Measurements from ENCODE around the gene SRGAP1.
A peak's percentile ranks its signal among the peaks of the same experiment; 100 is the strongest.

Gene SRGAP1

DNA sequence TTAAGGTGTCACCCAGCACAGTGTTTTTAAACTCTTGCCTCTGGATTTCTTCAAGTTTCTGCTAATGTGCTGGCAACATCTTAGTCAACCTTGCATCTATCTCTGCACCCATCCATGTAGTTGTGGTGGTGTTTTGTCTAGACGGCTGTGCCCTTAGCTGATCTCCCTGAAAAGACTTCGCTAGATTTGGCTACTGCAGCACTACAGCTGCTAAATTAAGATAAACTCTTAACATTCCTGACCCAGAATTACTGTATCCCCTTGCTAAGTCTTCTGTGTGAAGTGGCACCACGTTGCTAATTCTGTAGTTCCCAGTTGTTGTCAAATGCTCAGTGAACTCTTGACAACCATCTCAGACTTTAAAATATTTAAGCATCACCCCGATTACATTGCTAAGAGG lies 66.8 kb downstream of the SRGAP1 start:
- DNase-seq = no peak

DNA sequence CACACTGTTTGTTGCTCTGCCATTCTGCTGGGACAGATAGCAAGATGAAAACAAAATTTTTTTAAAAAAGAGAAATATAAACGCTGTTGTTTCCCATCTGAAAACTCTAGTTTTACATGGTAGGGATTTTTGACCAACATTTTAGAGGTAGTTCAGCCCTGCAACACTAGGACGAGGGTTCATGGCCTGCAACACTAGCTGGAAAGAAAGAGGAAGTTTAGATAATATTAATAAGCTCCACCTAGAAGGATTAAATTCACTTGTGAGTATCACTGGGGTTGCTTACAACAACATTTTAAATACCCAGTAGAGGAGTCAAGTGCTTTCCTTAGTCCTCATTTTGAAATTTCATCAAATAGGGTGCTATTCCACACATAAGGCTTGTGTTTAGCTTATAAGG lies 68.2 kb downstream of the SRGAP1 start:
- DNase-seq = peak; percentile 29

DNA sequence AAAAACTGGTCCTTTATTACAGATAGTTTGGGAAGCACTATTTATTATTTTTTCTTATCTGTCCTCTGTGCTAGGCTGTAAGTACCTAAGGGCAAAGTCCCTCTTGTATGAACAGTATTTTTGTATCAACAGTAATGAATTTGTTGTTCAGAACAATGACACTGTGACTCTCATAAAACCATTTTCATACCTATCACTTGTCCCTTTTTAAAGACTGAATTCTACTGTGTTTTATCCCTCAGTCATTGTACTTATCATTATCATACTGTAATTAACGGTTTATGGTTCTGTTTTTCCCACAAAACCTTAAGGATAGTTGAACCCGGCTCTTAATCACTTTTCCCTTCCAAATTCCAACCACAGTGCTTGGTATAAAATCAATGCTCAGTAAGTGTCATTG lies 69.4 kb downstream of the SRGAP1 start:
- DNase-seq = no peak

DNA sequence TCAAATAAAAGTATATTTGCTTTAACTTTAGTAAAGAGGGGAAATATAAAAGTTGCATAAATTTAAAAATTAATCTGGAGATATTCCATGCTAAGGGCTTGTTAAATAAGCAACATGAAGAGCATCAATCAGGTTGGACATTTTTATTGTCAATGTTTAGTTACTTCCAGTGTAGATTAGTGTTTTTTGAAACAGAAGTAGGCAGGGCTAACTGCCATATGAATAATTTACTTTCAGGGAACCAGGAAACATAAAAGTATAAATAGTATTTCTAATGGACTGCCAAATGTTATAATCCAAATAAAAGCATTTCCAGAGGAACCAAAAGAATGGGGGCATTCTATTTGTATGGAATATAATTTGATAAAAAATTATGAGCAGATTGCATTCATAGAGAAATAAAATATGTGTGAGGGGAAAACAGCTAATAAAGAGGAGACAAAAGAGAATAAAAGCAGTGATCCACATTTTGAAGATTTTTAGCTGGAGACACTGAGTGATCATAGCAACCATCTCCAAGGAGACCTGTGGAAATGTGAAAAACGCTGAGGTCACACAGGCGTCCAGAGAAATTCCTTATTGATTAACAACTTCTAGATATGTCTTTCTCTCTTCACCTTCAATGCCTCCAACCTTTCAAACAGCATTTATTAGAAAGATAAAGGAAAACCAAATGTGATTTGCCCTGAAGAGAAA lies 70.8 kb downstream of the SRGAP1 start:
- DNase-seq = no peak

DNA sequence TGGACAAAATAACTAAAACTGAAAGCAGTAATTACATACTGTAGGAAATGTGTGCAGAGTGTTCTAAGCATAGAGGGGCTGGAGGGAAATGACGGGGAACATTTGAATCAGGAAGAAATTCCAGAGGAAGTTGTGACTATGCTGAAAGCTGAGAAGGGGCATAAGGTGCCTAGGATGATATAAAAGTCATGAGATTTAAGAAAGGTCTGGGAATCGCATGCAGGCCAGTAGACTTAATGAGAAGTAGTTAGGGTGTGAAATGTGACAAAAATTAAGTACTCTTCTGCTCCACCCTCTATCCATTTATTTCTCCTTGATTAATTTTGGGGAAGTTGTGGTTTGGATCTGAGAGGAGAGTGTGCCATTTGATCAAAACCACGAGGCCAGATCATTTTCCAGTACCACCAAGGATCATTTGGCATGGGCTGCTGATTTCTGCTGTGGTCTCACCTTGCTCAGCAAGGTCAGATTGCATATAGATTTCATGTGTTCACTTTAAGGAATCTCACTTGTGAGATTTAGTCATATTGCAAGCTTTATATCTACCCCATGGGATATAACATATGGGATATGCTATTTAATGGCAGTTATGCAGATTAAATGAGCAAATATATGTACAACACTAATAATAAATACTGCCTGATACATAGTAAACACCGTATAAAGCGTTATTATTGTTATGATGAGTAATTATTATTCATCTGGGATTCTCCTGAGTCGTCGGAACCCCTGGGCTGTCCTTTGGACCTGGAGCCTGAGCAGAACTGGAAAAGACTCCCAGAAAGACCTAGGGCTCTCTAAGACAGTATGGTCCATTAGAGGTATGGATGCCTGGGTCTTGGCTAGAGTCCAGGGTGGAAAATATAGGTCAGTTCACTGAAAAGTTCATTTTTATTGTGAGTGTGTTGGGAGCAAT lies 72.3 kb downstream of the SRGAP1 start:
- DNase-seq = peak; percentile 62

DNA sequence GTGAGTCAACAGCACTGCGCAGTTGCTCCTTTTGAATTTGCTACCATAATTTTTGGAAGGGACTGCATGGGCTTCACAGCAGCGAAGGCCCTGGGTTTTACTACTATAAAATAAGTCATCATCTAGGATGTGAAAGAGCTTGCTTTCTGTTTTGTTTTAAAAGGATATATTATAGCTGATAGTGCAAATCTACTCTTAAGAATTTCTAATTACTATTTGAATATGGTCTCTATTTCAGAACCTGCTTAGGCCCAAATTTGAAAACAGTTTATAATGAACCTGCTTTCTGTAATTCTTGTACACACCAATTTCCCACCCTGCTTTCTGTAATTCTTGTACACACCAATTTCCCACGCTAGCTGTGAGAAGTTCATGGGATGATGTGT lies 73.0 kb downstream of the SRGAP1 start:
- DNase-seq = no peak

DNA sequence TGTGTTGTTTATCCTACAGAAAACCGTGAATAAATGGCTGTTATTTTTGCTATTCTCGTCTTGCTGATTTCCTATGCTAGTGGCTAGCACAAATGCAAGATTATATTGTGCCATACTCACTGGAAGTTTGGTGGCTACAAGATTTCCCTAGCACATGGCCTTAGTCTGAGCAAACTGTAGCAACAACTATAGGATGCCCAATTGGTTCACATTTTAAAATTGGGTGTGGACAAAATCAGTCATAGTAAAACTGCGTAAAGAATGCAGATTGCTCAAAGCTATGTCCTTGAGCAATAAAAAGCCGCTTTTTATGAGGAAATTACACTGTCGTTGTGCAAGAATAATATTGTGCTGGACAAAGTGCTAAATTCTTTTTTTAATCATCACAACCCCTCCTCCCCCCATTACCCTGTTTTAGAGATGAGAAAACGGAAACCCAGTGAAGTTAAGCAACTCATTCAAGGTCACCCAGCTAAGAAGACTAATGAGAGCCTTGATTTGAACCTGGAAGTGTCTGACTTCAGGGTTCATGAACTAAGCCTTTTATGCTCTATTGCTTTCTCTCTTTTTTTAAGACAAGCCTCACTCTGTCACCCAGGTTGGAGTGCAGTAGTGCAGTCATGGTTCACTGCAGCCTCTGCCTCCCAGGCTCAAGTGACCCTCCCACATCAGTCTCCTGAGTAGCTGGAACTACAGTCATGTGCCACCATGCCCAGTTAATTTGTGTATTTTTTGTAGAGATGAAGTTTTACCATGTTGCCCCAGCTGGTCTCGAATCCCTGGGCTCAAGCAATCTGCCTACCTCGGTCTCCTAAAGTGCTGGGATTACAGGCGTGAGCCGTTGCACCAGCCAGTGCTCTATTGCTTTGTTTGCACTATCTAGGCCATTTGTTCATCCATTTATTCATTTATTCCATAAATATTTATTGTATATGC lies 73.6 kb downstream of the SRGAP1 start:
- DNase-seq = peak; percentile 98

DNA sequence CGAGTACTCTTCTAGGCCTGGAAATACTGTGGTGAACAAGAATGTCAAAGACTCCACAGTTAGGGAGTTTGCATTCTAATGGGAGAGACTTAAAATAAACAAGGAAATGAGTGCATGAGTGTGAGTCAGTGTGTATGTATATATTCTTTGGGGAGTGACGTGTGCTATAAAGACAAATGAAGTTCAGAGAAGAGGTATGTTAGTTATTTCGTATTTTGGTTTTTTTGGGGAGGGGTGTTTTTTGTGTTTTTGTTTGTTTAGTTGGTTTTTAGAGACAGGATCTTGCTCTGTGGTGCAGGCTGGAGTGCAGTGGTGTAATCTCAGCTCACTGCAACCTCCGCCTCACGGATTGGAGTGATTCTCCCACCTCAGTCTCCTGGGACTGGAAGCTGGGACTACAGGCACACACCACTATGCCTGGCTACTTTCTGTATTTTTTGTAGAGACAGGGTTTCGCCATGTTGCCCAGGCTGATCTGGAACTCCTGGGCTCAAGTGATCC lies 74.3 kb downstream of the SRGAP1 start:
- peak; percentile 51 for DNase-seq

DNA sequence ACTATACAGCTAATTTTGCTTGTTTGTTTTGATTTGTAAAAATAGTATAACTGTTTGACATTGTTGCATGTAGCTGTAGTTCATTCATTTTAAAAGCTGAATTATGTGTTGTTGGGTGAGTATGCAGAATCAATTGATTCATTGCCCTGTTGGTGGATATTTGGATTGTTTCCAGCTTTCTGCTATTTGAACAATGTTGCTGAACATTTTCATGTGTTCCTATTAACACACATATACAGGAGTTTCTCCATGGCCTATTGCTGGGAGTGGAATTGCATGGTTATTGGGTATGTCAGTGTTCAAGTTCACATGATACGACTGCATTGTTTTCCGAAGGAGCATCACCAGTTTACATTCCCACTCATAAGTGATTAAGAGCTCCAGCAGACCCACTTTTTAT lies 75.3 kb downstream of the SRGAP1 start:
- no peak for DNase-seq

DNA sequence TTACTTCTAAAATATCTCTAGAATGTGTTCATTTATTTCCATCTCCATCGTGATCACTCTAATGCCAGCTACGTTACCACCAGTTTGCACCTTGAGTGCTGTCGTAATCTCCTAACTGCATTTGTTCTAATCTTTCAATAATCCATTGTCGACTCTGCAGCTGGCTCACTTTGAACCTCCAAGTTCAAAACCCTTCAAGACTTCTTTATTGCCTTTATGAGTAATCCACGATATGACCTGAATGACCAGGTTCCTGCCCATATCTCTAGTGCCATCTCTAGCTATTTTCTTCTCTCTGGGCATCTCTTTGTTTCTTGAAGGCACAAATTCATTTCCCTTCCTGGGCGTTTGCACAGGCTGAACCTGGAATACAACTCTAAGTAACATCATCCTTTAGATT lies 76.7 kb downstream of the SRGAP1 start:
- no peak for DNase-seq

DNA sequence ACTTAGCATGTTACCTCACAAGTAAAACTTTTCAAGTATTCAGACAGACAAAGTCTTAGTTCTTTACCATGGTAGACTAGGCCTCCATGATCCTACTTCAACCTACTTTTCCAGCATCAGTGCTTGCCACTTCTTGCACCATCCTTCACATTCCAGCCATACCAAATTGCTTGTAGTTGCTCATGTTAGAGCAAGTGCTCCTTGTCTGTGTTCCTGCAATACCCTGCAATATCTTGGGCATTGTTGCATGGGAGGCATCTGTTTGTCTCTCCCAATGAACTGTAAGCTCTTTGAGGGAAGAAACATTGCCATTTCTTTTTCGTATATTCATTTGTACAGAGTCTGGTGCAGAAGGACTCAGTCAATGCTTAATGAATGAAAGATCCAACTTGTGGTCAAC lies 78.0 kb downstream of the SRGAP1 start:
- DNase-seq = no peak

DNA sequence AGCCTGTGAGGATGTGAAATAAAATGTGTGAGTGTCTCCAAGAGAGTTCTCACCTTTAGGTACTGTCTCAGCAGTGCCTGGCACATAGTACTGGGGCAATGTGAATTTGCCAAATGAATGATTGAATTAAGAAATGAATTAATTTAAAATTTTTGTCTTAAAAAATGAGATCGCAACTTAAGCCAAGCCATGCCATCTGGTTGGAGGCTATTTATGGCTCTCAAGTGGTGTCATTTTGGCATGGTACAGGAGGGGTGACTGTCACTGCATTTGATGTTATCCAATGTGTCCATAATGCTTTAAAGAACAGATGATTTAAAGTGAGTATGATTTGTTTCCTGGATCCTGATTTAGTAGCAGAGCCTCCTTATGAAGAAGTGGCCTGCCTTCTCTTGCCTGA lies 80.3 kb downstream of the SRGAP1 start:
- DNase-seq = no peak

DNA sequence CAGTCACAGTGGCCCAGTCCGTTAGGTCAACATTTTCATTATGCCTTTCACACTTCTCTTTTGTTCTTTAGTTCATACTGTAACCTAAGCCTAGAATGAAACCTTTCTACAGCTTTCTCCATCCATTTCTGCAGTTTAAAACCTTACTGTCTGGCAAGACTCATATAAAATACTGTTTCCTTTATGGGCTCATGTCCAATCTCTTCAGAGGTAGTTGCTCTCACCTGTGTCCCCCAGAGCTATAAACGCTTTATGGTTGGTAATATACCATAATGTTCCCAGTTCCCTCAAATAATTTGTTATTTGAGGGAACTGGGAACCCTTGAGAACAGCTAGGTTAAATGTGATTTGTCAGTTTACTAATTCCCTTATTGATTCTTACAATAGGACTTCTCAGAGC lies 83.0 kb downstream of the SRGAP1 start:
- DNase-seq = no peak

DNA sequence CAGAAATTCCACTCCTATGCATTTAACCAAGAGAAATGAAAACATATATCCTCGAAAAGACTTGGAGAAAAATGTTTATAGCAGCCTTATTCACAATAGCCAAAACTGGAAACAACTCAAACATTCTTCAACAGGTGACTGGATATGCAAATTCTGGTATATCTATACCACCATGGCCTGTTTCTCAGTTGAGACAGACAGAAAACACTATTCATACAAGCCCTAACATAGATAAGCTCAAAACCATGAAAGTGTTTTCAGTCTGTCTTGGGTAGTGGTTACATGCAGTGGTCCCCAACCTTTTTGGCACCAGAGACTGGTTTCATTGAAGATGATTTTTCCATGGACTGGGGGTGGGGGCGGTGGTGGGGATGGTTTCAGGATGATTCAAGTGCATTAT lies 83.8 kb downstream of the SRGAP1 start:
- no peak for DNase-seq

DNA sequence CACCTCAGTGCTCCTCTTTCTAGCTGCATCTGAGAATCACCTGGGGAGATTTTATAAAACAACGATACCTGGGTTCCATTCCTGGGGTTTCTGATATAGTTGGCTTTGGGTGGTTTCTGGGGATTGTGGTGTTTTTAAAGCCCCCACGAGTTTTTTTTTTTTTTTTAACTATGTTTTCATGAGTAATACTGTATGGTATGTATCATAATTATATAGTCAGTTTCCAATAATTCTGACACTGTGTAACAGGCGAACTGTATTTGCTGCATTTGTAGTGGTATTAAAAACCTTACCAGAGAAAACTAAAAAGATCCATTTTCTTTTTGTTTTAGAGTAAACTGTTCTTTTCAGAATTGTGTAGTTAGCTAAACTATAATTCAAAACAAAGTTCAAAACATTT lies 84.9 kb downstream of the SRGAP1 start:
- no peak for DNase-seq

DNA sequence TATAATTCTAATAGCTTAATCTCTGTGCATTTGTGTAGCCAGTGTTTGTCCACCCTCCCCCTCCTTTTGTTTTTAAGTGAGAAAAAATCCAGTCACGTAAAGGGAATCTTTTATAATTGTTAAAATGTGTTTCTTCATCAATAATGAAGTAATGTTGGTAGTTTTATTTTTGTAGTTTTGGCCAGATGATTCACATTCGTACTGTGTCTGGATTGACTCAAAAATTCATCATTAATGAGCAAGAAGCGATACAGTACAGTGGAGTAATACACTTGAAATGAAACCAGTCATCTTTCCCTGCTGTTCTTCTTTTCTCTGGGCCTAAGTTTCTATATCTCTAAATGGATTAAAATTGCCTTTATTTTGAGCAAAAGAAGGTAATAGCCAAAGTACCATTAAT lies 86.5 kb downstream of the SRGAP1 start:
- DNase-seq = peak; percentile 76

DNA sequence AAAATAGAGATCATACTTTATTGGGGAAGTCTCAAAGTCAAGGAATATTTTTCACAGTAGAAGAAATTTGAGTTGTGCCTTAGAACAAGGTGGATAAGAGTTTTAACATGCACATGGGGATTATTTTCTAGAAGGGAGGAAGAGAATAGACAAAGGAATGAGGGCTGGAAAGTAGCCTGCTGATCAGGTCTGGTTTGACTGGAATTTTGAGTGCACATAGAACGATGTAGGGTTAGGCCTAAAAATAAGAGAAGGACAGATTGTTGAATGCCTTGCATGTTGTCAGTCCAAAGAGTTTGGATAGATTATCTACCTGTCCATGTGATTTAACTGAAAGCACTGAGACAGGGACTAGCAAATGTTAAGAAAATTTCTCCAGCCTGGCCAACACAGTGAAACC lies 87.2 kb downstream of the SRGAP1 start:
- DNase-seq = no peak

DNA sequence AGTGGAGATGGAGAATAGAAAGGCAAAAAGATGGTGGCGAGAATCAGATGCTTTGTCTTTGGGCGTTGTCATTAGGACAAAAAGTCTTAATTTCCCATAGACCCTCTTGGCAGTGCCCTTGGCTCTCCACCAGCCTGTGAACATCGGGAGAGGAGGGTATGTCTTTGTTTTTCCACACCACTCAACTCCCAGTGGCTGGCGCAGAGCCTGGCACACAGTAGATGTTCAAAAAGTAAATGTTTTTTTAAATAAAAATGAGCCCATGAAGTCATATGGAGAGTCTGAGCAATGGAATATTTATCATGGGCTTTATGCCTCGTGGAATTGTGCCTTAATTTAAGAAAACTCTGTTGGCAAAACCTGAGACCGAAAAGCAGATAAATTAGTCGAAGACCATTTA lies 90.4 kb downstream of the SRGAP1 start:
- no peak for DNase-seq

DNA sequence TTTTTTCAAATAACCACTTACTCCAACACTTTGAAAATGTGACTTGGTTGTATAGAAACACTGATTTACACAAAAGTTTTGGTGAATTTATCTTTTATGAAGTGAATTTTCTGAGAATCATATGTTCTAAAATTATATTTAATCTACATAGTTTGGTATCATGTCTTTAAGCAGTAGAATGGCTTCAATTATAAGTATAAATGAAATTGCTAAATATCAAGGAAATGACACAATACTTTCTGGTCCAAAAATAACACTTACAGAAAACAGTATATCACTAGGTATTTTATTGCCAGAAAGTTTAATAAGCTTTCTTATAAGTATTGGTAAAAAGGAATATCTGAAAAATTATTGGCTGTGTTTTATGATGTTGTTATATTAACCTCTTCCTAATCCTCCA lies 90.9 kb downstream of the SRGAP1 start:
- DNase-seq = no peak

DNA sequence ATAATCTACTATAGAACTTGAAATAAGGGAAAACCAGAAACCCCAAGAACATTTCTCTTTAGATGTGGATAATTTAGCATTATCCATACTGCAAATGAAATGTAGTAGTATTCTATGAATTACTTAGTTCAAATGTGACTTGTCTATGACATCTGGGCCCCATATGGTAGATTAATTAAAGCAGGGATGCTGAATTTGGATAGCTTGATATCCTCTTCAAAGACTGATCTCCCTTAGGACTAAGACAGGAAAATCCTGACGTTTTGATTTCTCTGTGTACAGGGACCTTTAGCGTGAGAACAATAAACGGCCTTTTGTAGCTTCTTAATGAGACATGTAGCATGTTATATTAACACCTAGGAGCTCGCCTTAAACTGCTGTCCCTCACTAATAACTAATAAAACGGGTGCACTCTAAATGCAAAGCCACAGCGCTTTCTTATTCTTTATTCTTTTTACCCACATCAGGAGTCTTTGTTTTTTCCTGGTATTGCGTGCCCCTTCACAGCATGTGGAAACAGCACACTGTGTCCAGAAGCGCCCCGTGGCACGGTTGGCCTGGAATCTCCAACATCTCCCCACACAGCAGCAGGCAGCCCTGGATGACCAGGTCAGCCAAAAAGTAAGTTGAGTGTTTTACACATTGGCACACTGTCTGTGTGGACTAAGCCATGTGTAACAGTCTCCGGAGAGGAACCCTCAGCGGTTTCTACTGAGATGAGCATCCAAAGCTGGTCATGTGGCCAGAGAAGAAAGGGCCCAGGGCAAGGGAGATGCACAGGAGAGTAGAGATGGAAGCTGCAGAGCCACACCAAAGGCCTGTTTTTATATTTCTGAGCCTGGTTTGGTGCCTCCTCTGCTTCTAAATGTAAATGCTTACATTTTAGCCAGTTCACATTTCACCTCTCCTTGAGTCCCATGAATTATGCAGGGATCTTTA lies 93.1 kb downstream of the SRGAP1 start:
- no peak for DNase-seq

DNA sequence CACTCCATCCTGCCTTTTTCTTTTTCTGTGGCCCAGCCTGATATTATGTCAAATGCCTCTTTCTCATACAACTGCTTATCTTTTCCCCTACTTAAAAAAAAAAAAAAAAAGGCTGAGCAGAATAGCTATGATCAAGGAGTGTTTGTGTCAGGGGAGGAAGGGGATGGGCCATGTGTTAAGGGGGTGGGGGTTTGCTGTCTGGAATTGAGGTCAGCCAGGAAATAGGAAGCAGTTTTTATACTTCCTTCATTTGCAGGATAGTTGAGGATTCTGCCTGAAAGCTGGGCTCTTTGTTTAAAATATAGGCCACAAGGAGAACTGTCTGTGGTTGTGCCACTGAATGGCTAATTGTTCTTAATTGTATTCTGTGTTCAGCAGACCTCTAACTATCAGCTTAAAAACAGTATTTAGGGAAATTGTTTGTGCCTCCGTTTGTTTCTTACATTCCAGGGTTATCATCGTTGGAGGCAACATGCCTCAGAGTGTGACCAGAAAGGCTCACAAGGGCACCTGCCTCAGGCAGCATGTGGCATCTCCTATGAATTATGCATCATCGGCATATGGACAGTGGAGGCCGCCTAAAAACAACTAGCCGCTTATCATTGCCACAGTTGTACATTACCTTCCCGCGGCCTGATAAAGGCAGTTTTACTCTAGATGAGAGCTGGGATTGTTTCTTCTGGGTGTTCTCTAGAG lies 96.0 kb downstream of the SRGAP1 start:
- DNase-seq = no peak

Data from inflammatory macrophage treated with lipopolysaccharide for 4 hours (primary cell).